Colonic mucosa (tissue), 4 donors: ENCODE data around the gene DPY19L3. TPM values are rescaled to one million over a fixed set of nuclear protein-coding genes. Genes with fewer than 3 reads are reported as not detected.

Source experiments
- DNase-seq: peaks from one replicate; pipeline ENCODE4 v3.0.0-alpha.2; 2020
- H3K27ac ChIP-seq: fragments of 200-600 bp; one replicate; pipeline ENCODE4 v1.8.0; 2021
- H3K27me3 ChIP-seq: fragments of 200-600 bp; one replicate; pipeline ENCODE4 v1.8.0; 2021
- H3K36me3 ChIP-seq: fragments of 200-600 bp; one replicate; pipeline ENCODE4 v1.8.0; 2021
- H3K4me1 ChIP-seq: fragments of 200-600 bp; one replicate; pipeline ENCODE4 v1.8.0; 2021; ENCODE audit warnings: mild to moderate bottlenecking
- H3K4me3 ChIP-seq: fragments of 200-600 bp; one replicate; pipeline ENCODE4 v1.8.0; 2021
- H3K9ac ChIP-seq, 2 donors: one replicate each; pipeline ENCODE4 v1.7.0; 2013; ENCODE audit warnings: control low read depth in 2 of 2, low read depth in 2 of 2, low read length in 2 of 2
- H3K9me3 ChIP-seq: fragments of 200-600 bp; one replicate; pipeline ENCODE4 v1.8.0; 2021
- CTCF ChIP-seq: fragments of 200-600 bp; IDR thresholded peaks from one replicate; pipeline ENCODE4 v1.8.0; 2022; ENCODE audit warnings: antibody characterized with exemption, mild to moderate bottlenecking
- intact Hi-C: fragments of 100-400 bp; cut with DNase I; formaldehyde crosslinking; loops from one replicate; pipeline ENCODE4 v1.14.1; 2022
- total RNA-seq, 2 donors: library from RNA; stranded (reverse); fragmentation: NEBNext Ultra II Directional in 1 of 2; extraction: Animal tissue kit (Norgen Biotek cat#: 25700) in 1 of 2; gene quantifications; one replicate each; pipeline ENCODE4 v1.2.1, GENCODE V29; 2021
- donor health status: healthy.
- donor health status: DM: no; HTN: no; CAD: no.
- donor health status: DM: no; HTN: no; CAD: no.

The DPY19L3 gene
- total RNA-seq, 2 donors from 2014 or later = 12.1 to 13.6 TPM

GRCh38 chr19:32522967-32523366 lies 117.4 kb downstream of the DPY19L3 start:
- H3K4me3 ChIP-seq = no peak overlapping the region
- H3K27me3 ChIP-seq = no peaks in the 10 kb centered on the region
- H3K4me1 ChIP-seq = no peaks in the 10 kb centered on the region
- no peaks in the 10 kb centered on the region for H3K36me3 ChIP-seq
- intact Hi-C loops = no loop called here
- H3K9ac ChIP-seq = no peak overlapping the region
- no peak for DNase-seq
- H3K9me3 ChIP-seq = no peaks in the 10 kb centered on the region
- TF ChIP-seq CTCF = no peak
- no peak overlapping the region for H3K27ac ChIP-seq

GRCh38 chr19:32526895-32527294 lies 121.3 kb downstream of the DPY19L3 start:
- no peak overlapping the region for H3K4me3 ChIP-seq
- no peaks in the 10 kb centered on the region for H3K27me3 ChIP-seq
- intact Hi-C loops = no loop called here
- H3K36me3 ChIP-seq = no peaks in the 10 kb centered on the region
- no peak overlapping the region for H3K27ac ChIP-seq
- TF ChIP-seq CTCF = no peak
- no peak overlapping the region for H3K9ac ChIP-seq
- DNase-seq = no peak
- H3K4me1 ChIP-seq = no peaks in the 10 kb centered on the region
- H3K9me3 ChIP-seq = no peaks in the 10 kb centered on the region

- Histone ChIP-seq H3K9me3 (no peaks in the 10 kb centered on the region), H3K9ac (no peak overlapping the region), H3K4me1 (no peaks in the 10 kb centered on the region), H3K36me3 (no peaks in the 10 kb centered on the region), H3K27me3 (no peaks in the 10 kb centered on the region), H3K4me3 (no peak overlapping the region), H3K27ac (no peak overlapping the region)
- no peak for DNase-seq
- intact Hi-C loops = no loop called here
- TF ChIP-seq CTCF = no peak
Measured at GRCh38 chr19:32530773-32531172, 125.2 kb downstream of the DPY19L3 start.

GRCh38 chr19:32532233-32532632 lies 126.7 kb downstream of the DPY19L3 start:
- Histone ChIP-seq H3K27me3 (no peaks in the 10 kb centered on the region), H3K27ac (no peak overlapping the region), H3K9ac (no peak overlapping the region), H3K9me3 (no peaks in the 10 kb centered on the region), H3K36me3 (no peaks in the 10 kb centered on the region), H3K4me3 (no peak overlapping the region), H3K4me1 (no peaks in the 10 kb centered on the region)
- intact Hi-C loops = no loop called here
- DNase-seq = no peak
- TF ChIP-seq CTCF = no peak

Other genes with a start within 250 kb of the DPY19L3 start
- 10 to 100 TPM; 15.3 to 16.6 TPM for gene ZNF507, start 60.2 kb upstream of the DPY19L3 start, total RNA-seq
- 10 to 100 TPM; 66.7 to 70.8 TPM for gene PDCD5, start 175.4 kb downstream of the DPY19L3 start, total RNA-seq